Measurements from ENCODE around the gene EFHC1. TPM values are rescaled to one million over a fixed set of nuclear protein-coding genes. Genes with fewer than 3 reads are reported as not detected.
A peak's percentile ranks its signal among the peaks of the same experiment; 100 is the strongest.

The EFHC1 gene
- total and polyA plus RNA-seq, 4 donors: 43.5 to 76.0 (median 44.3) TPM

GRCh38 chr6:52566201-52566600 is 146.1 kb downstream of the EFHC1 start:
- Histone ChIP-seq H3K27me3 (ENCODE audit: control insufficient read depth, insufficient read depth, low read length) (no peaks in the 10 kb centered on the region), H3K27ac (ENCODE audit: low read depth, low read length) (no peak overlapping the region), H3K4me3 (ENCODE audit: low read depth, low read length) (no peak overlapping the region), H3K36me3 (ENCODE audit: control insufficient read depth, insufficient read depth, low read length) (no peaks in the 10 kb centered on the region), H3K4me1 (ENCODE audit: control insufficient read depth, insufficient read depth, low read length) (peaks cover 12% of the 10 kb centered on the region), H3K9me3 (ENCODE audit: control insufficient read depth, insufficient read depth, low read length) (no peaks in the 10 kb centered on the region)
- 91% methylated on average over 1 of the region's 2 CpGs for WGBS (ENCODE audit: insufficient coverage)
- no peak for DNase-seq (ENCODE audit: low read depth in 4 of 6, low spot score in 6 of 6)

- DNase-seq (ENCODE audit: low read depth in 4 of 6, low spot score in 6 of 6): no peak
- peaks cover 16% of the 10 kb centered on the region for H3K4me1 ChIP-seq (ENCODE audit: control insufficient read depth, insufficient read depth, low read length)
- no peaks in the 10 kb centered on the region for H3K36me3 ChIP-seq (ENCODE audit: control insufficient read depth, insufficient read depth, low read length)
- 53% methylated on average over 2 of the region's 3 CpGs for WGBS (ENCODE audit: insufficient coverage)
- H3K27me3 ChIP-seq (ENCODE audit: control insufficient read depth, insufficient read depth, low read length): no peaks in the 10 kb centered on the region
- no peaks in the 10 kb centered on the region for H3K9me3 ChIP-seq (ENCODE audit: control insufficient read depth, insufficient read depth, low read length)
- no peak overlapping the region for H3K4me3 ChIP-seq (ENCODE audit: low read depth, low read length)
- H3K27ac ChIP-seq (ENCODE audit: low read depth, low read length): no peak overlapping the region
Observed at GRCh38 chr6:52566853-52567279, 146.7 kb downstream of the EFHC1 start.

- no peak overlapping the region for H3K4me3 ChIP-seq (ENCODE audit: low read depth, low read length)
- no CpG with 5 or more reads among the region's 4 CpGs for WGBS (ENCODE audit: insufficient coverage)
- H3K9me3 ChIP-seq (ENCODE audit: control insufficient read depth, insufficient read depth, low read length): no peaks in the 10 kb centered on the region
- no peak for DNase-seq (ENCODE audit: low read depth in 4 of 6, low spot score in 6 of 6)
- peaks cover 19% of the 10 kb centered on the region for H3K4me1 ChIP-seq (ENCODE audit: control insufficient read depth, insufficient read depth, low read length)
- peak overlapping the region; percentile 42 for H3K27ac ChIP-seq (ENCODE audit: low read depth, low read length)
- no peaks in the 10 kb centered on the region for H3K36me3 ChIP-seq (ENCODE audit: control insufficient read depth, insufficient read depth, low read length)
- no peaks in the 10 kb centered on the region for H3K27me3 ChIP-seq (ENCODE audit: control insufficient read depth, insufficient read depth, low read length)
Observed at GRCh38 chr6:52568320-52568719, 148.2 kb downstream of the EFHC1 start.

- peak in 2 of 6 donors; percentile 76 to 85 for DNase-seq (ENCODE audit: low read depth in 4 of 6, low spot score in 6 of 6)
- no peak overlapping the region for H3K27ac ChIP-seq (ENCODE audit: low read depth, low read length)
Observed at GRCh38 chr6:52570291-52570700, 150.2 kb downstream of the EFHC1 start.

GRCh38 chr6:52571099-52571755 is 151.1 kb downstream of the EFHC1 start:
- 15% methylated on average over 6 of the region's 10 CpGs for WGBS (ENCODE audit: insufficient coverage)
- H3K4me1 ChIP-seq (ENCODE audit: control insufficient read depth, insufficient read depth, low read length): peaks cover 33% of the 10 kb centered on the region
- peak overlapping the region; percentile 29 for H3K27ac ChIP-seq (ENCODE audit: low read depth, low read length)
- no peaks in the 10 kb centered on the region for H3K9me3 ChIP-seq (ENCODE audit: control insufficient read depth, insufficient read depth, low read length)
- no peaks in the 10 kb centered on the region for H3K36me3 ChIP-seq (ENCODE audit: control insufficient read depth, insufficient read depth, low read length)
- H3K4me3 ChIP-seq (ENCODE audit: low read depth, low read length): no peak overlapping the region
- peak in 2 of 6 donors; percentile 66 to 74 for DNase-seq (ENCODE audit: low read depth in 4 of 6, low spot score in 6 of 6)
- no peaks in the 10 kb centered on the region for H3K27me3 ChIP-seq (ENCODE audit: control insufficient read depth, insufficient read depth, low read length)

More at GRCh38 chr6:52570291-52570700, 150.2 kb downstream of the EFHC1 start:
- no peaks in the 10 kb centered on the region for H3K9me3 ChIP-seq (ENCODE audit: control insufficient read depth, insufficient read depth, low read length)
- peaks cover 24% of the 10 kb centered on the region for H3K4me1 ChIP-seq (ENCODE audit: control insufficient read depth, insufficient read depth, low read length)
- no peaks in the 10 kb centered on the region for H3K27me3 ChIP-seq (ENCODE audit: control insufficient read depth, insufficient read depth, low read length)
- WGBS (ENCODE audit: insufficient coverage): 26% methylated on average over 6 of the region's 8 CpGs
- H3K36me3 ChIP-seq (ENCODE audit: control insufficient read depth, insufficient read depth, low read length): no peaks in the 10 kb centered on the region
- H3K4me3 ChIP-seq (ENCODE audit: low read depth, low read length): no peak overlapping the region

GRCh38 chr6:52572536-52572935 is 152.4 kb downstream of the EFHC1 start:
- Histone ChIP-seq H3K27ac (ENCODE audit: low read depth, low read length) (no peak overlapping the region), H3K9me3 (ENCODE audit: control insufficient read depth, insufficient read depth, low read length) (no peaks in the 10 kb centered on the region), H3K27me3 (ENCODE audit: control insufficient read depth, insufficient read depth, low read length) (no peaks in the 10 kb centered on the region), H3K36me3 (ENCODE audit: control insufficient read depth, insufficient read depth, low read length) (no peaks in the 10 kb centered on the region), H3K4me3 (ENCODE audit: low read depth, low read length) (no peak overlapping the region), H3K4me1 (ENCODE audit: control insufficient read depth, insufficient read depth, low read length) (peaks cover 38% of the 10 kb centered on the region)
- 100% methylated on average over 3 of the region's 4 CpGs for WGBS (ENCODE audit: insufficient coverage)
- no peak for DNase-seq (ENCODE audit: low read depth in 4 of 6, low spot score in 6 of 6)

GRCh38 chr6:52573295-52573694 is 153.2 kb downstream of the EFHC1 start:
- peak overlapping the region; percentile 26 for H3K27ac ChIP-seq (ENCODE audit: low read depth, low read length)
- H3K4me1 ChIP-seq (ENCODE audit: control insufficient read depth, insufficient read depth, low read length): peaks cover 35% of the 10 kb centered on the region
- H3K27me3 ChIP-seq (ENCODE audit: control insufficient read depth, insufficient read depth, low read length): no peaks in the 10 kb centered on the region
- no peaks in the 10 kb centered on the region for H3K9me3 ChIP-seq (ENCODE audit: control insufficient read depth, insufficient read depth, low read length)
- no CpG with 5 or more reads among the region's 2 CpGs for WGBS (ENCODE audit: insufficient coverage)
- peak in 1 of 6 donors; percentile 21 for DNase-seq (ENCODE audit: low read depth in 4 of 6, low spot score in 6 of 6)
- no peaks in the 10 kb centered on the region for H3K36me3 ChIP-seq (ENCODE audit: control insufficient read depth, insufficient read depth, low read length)
- H3K4me3 ChIP-seq (ENCODE audit: low read depth, low read length): no peak overlapping the region

Other genes starting within 250 kb of the EFHC1 start
- not detected for gene IL17A, start 234.0 kb upstream of the EFHC1 start, total RNA-seq
- not detected for gene IL17A, start 234.0 kb upstream of the EFHC1 start, polyA plus RNA-seq (ENCODE audit: insufficient read length in 2 of 2)
- not detected for gene IL17F, start 175.8 kb upstream of the EFHC1 start, total RNA-seq
- not detected for gene IL17F, start 175.8 kb upstream of the EFHC1 start, polyA plus RNA-seq (ENCODE audit: insufficient read length in 2 of 2)
- 10 to 100 TPM; 31.9 to 61.4 TPM for gene MCM3, start 135.6 kb upstream of the EFHC1 start, total RNA-seq
- gene MCM3, start 135.6 kb upstream of the EFHC1 start, polyA plus RNA-seq (ENCODE audit: insufficient read length in 2 of 2): 10 to 100 TPM; 34.4 to 36.0 TPM
- gene PAQR8, start 58.2 kb upstream of the EFHC1 start, total RNA-seq: 10 to 100 TPM; 43.3 to 60.1 TPM
- gene PAQR8, start 58.2 kb upstream of the EFHC1 start, polyA plus RNA-seq (ENCODE audit: insufficient read length in 2 of 2): 10 to 100 TPM; 36.0 to 38.5 TPM
- gene TRAM2, start 156.7 kb downstream of the EFHC1 start, total RNA-seq: 10 to 100 TPM; 10.3 to 25.4 TPM
- 1 to 10 TPM; 8.6 to 9.9 TPM for gene TRAM2, start 156.7 kb downstream of the EFHC1 start, polyA plus RNA-seq (ENCODE audit: insufficient read length in 2 of 2)